Adrenal gland (tissue), 12 donors: ENCODE data around the gene SPOCK3. TPM values are rescaled to one million over a fixed set of nuclear protein-coding genes. Genes with fewer than 3 reads are reported as not detected.

Experiments
- DNase-seq, 7 donors: peaks; one replicate each; pipeline ENCODE4 v3.0.0-alpha.2; 2019 to 2020
- H3K27ac ChIP-seq, 5 donors: fragments of 200-600 bp; sonication (generic) in 4 of 5; 1 replicate in 3 of 5; 2 replicates in 2 of 5; pipeline versions ENCODE4 v1.5.1 to v1.8.0; 2016 to 2020; ENCODE audit warnings: mild to moderate bottlenecking in 1 of 5
- H3K27me3 ChIP-seq: fragments of 200-600 bp; 2 replicates; pipeline ENCODE4 v1.8.0; 2021
- H3K36me3 ChIP-seq, 2 donors: fragments of 200-600 bp; replicated peaks in 1 of 2; 1 replicate in 1 of 2; 2 replicates in 1 of 2; pipeline versions ENCODE4 v1.5.1 to v1.8.0; 2018 to 2022
- H3K4me1 ChIP-seq, 2 donors: fragments of 200-600 bp; replicated peaks in 1 of 2; 1 replicate in 1 of 2; 2 replicates in 1 of 2; pipeline versions ENCODE4 v1.5.1 to v1.8.0; 2018 to 2021
- H3K4me3 ChIP-seq, 4 donors: fragments of 200-600 bp; sonication (generic) in 3 of 4; one replicate each; pipeline ENCODE4 v1.5.1; 2016 to 2018
- H3K9me3 ChIP-seq, 3 donors: fragments of 200-600 bp; sonication (generic) in 1 of 3; replicated peaks in 1 of 3; 1 replicate in 2 of 3; 2 replicates in 1 of 3; pipeline versions ENCODE4 v1.5.1 to v1.8.0; 2016 to 2021
- CTCF ChIP-seq, 6 experiments: fragments of 450-650 bp in 4 of 6; fragments of 200-600 bp in 2 of 6; sonication (generic) in 1 of 6; IDR thresholded peaks; 1 replicate in 5 of 6; 2 replicates in 1 of 6; pipeline versions ENCODE4 v1.5.1 to v1.8.0; 2016 to 2021; ENCODE audit warnings: antibody characterized with exemption in 6 of 6, mild to moderate bottlenecking in 2 of 6, moderate library complexity in 1 of 6
- POLR2A ChIP-seq, 2 donors: fragments of 450-650 bp; IDR thresholded peaks; one replicate each; pipeline ENCODE4 v1.6.1; 2017; ENCODE audit warnings: antibody characterized with exemption in 2 of 2, mild to moderate bottlenecking in 2 of 2, moderate library complexity in 1 of 2
- WGBS, 4 donors: extraction: QIAGEN DNeasy Blood & Tissue Kit in 2 of 4; methylation state at CpG; one replicate each; pipeline versions ENCODE4 v1.1.5 to v1.1.7; 2013 to 2017; 5-methylcytosine and 5-hydroxymethylcytosine counted together
- intact Hi-C, 2 donors: fragments of 100-400 bp; cut with DNase I; formaldehyde crosslinking; loops; one replicate each; pipeline versions ENCODE4 v1.14.1 to v1.15.0; 2022 to 2023
- polyA plus RNA-seq, 3 donors: library from polyadenylated mRNA; stranded (reverse); fragments of 200-250 nt in 2 of 3; fragments of 350-450 nt in 1 of 3; fragmentation: Illumina TruSeq in 1 of 3; extraction: RNeasy Lipid Tissue Mini Kit (QIAGEN cat#74804) in 1 of 3; gene quantifications; one replicate each; pipeline ENCODE4 v1.2.3, GENCODE V29; 2013 to 2014
- total RNA-seq, 9 donors: library from RNA; depleted of rRNA in 4 of 9; stranded (reverse); fragments of >200 nt in 4 of 9; fragments of 120-200 nt in 1 of 9; fragmentation: NEBNext Ultra II Directional in 1 of 9; extraction: Animal tissue kit (Norgen Biotek cat#: 25700) in 1 of 9; gene quantifications; one replicate each; pipeline versions ENCODE4 v1.1.0 to v1.2.4, GENCODE V29; 2013 to 2023
- donor health status: healthy with polysubstance abuse.
- donor health status: Bipolar disorder and iron deficiency.
- donor health status: DM: yes; HTN: yes; CAD: no.
- donor health status: DM: no; HTN: no; CAD: no.
- donor health status: DM: no; HTN: no; CAD: no.
- donor health status: DM: yes; HTN: yes; CAD: no.

The SPOCK3 gene
- total and polyA plus RNA-seq, 12 donors = 0.18 to 30.3 (median 3.0) TPM; not detected in 1

DNA sequence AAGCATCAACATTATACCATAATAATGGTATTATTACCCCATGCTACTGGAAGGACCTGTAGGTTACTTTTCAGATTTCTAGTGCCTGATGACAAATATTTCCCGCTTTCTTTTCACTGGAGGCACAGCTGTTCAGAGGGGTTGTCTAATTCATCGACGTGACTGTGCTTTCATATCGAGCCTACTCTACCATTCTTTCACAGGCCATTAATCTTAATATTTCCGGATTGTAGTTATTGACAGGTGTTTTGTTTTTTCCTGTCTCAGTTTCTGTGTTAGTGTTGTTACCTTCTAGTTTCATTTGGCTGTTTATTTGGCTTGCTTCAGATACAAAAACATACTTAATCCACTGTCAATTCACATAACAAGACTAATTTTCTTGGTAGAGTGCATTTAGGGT lies 330.9 kb downstream of the SPOCK3 start:
- no peak for DNase-seq
- Histone ChIP-seq H3K4me1 (no peaks in the 10 kb centered on the region), H3K27me3 (no peaks in the 10 kb centered on the region), H3K36me3 (no peaks in the 10 kb centered on the region), H3K9me3 (no peaks in the 10 kb centered on the region), H3K27ac (no peak overlapping the region), H3K4me3 (no peak overlapping the region)
- WGBS, 4 donors = 71 to 81% (median 74%) methylated on average over 5 of the region's 5 CpGs
- intact Hi-C loops = no loop called here
- no peak for TF ChIP-seq CTCF (IDR thresholded peaks at IDR 0.05)

DNA sequence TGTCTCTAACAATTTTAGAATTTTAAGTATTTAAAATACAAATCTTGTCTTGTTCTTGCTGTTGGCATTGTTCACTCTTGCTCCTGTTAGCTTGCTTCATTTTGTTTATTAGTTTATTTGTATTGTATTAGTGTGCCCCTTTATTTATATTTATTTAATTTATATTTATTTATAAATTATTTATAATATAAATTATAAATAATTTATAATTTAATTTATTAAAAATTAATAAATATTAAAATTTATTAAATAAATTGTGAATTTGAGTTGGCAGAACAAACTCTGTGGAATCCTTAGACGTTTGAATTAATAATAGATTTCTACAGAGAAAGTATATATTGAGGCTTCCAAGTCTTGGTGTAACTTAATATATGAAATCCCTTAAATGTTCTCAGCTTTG lies 331.4 kb downstream of the SPOCK3 start:
- Histone ChIP-seq H3K4me3 (no peak overlapping the region), H3K9me3 (no peaks in the 10 kb centered on the region), H3K4me1 (no peaks in the 10 kb centered on the region), H3K27me3 (no peaks in the 10 kb centered on the region), H3K36me3 (no peaks in the 10 kb centered on the region), H3K27ac (no peak overlapping the region)
- intact Hi-C loops = no loop called here
- TF ChIP-seq POLR2A (IDR thresholded peaks at IDR 0.05) (no peak), CTCF (IDR thresholded peaks at IDR 0.05) (no peak)
- DNase-seq = no peak
- WGBS, 4 donors = 44 to 67% (median 55%) methylated on average over 1 of the region's 1 CpG

GRCh38 chr4:166896254-166896653 lies 338.0 kb downstream of the SPOCK3 start:
- intact Hi-C loops = no loop called here
- TF ChIP-seq POLR2A (IDR thresholded peaks at IDR 0.05) (no peak), CTCF (IDR thresholded peaks at IDR 0.05) (no peak)
- no peaks in the 10 kb centered on the region for H3K4me1 ChIP-seq

GRCh38 chr4:166895771-166896170 lies 338.5 kb downstream of the SPOCK3 start:
- intact Hi-C loops = no loop called here
- TF ChIP-seq CTCF (IDR thresholded peaks at IDR 0.05) = no peak
- no peak for TF ChIP-seq POLR2A (IDR thresholded peaks at IDR 0.05)

More at GRCh38 chr4:166896254-166896653, 338.0 kb downstream of the SPOCK3 start:
- H3K27me3 ChIP-seq = no peaks in the 10 kb centered on the region
- H3K9me3 ChIP-seq = no peaks in the 10 kb centered on the region
- H3K27ac ChIP-seq = no peak overlapping the region
- no peak for DNase-seq
- H3K36me3 ChIP-seq = no peaks in the 10 kb centered on the region
- WGBS, 4 donors = 57 to 77% (median 64%) methylated on average over 3 of the region's 3 CpGs
- no peak overlapping the region for H3K4me3 ChIP-seq

More at GRCh38 chr4:166895771-166896170, 338.5 kb downstream of the SPOCK3 start:
- Histone ChIP-seq H3K27me3 (no peaks in the 10 kb centered on the region), H3K4me1 (no peaks in the 10 kb centered on the region), H3K36me3 (no peaks in the 10 kb centered on the region), H3K27ac (no peak overlapping the region), H3K9me3 (no peaks in the 10 kb centered on the region), H3K4me3 (no peak overlapping the region)
- WGBS, 4 donors = 78 to 87% (median 80%) methylated on average over 1 of the region's 1 CpG
- DNase-seq = no peak
